Tibial artery (tissue), 4 donors: ENCODE measurements around the gene COBLL1.

ENCODE experiments used
- DNase-seq, 2 donors: peaks; one replicate each; pipeline ENCODE4 v3.0.0-alpha.2; 2019
- H3K27ac ChIP-seq, 2 donors: fragments of 200-600 bp; sonication (generic) in 1 of 2; 1 replicate in 1 of 2; 2 replicates in 1 of 2; pipeline ENCODE4 v1.5.1; 2018 to 2019; ENCODE audit warnings: mild to moderate bottlenecking in 1 of 2
- H3K27me3 ChIP-seq, 2 donors: fragments of 200-600 bp; sonication (generic) in 1 of 2; one replicate each; pipeline versions ENCODE4 v1.5.1 to v1.6.0; 2016 to 2019
- H3K36me3 ChIP-seq, 3 donors: fragments of 200-600 bp; sonication (generic) in 2 of 3; one replicate each; pipeline ENCODE4 v1.5.1; 2016 to 2019; ENCODE audit warnings: mild to moderate bottlenecking in 2 of 3
- H3K4me1 ChIP-seq, 4 donors: fragments of 200-600 bp; sonication (generic) in 2 of 4; 1 replicate in 3 of 4; 2 replicates in 1 of 4; pipeline ENCODE4 v1.5.1; 2016 to 2019
- H3K4me3 ChIP-seq, 2 donors: fragments of 200-600 bp; sonication (generic) in 1 of 2; 1 replicate in 1 of 2; 2 replicates in 1 of 2; pipeline ENCODE4 v1.5.1; 2018 to 2019; ENCODE audit warnings: mild to moderate bottlenecking in 2 of 2
- H3K9me3 ChIP-seq, 3 donors: fragments of 200-600 bp; sonication (generic) in 1 of 3; one replicate each; pipeline ENCODE4 v1.5.1; 2016 to 2019
- intact Hi-C: fragments of 100-400 bp; cut with DNase I; formaldehyde crosslinking; loops from one replicate; pipeline ENCODE4 v1.15.0; 2023; ENCODE audit warnings: low total_unique reads
- TF ChIP-seq, protein P1 (sequence below), 2 experiments: fragments of 200-600 bp in 1 of 2; fragments of 450-650 bp in 1 of 2; IDR thresholded peaks; one replicate each; pipeline ENCODE4 v1.5.1; 2017 to 2019; ENCODE audit warnings: antibody characterized with exemption in 2 of 2, mild to moderate bottlenecking in 1 of 2, moderate library complexity in 1 of 2

Gene COBLL1

DNA sequence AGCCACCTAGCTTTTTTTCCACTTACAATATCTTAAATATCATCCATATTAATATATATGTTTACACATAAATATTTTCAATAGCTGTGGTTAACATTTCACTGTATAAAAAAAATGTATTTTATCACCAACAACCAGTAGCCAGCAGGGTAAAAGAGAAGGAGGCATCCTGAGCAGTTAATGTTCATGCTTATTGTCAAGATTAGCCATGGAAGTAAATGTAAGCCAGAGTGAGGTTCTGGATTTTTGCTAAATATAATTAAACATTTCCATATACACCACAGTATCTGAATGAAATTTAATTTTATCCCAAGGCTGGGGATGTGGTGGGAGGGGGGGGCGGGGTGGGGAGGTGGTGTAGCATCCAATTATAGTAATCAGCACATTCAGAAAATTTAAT lies 140.1 kb downstream of the COBLL1 start:
- no peak for DNase-seq
- Histone ChIP-seq H3K27me3 (no peaks in the 10 kb centered on the region), H3K36me3 (peaks cover 13 to 26% (median 23%) of the 10 kb centered on the region in 3 donors), H3K9me3 (no peaks in the 10 kb centered on the region), H3K27ac (no peak overlapping the region), H3K4me3 (no peak overlapping the region), H3K4me1 (peaks cover 0 to 6% (median 1%) of the 10 kb centered on the region in 4 donors)
- intact Hi-C loops: no loop called here
- TF ChIP-seq, protein P1, sequence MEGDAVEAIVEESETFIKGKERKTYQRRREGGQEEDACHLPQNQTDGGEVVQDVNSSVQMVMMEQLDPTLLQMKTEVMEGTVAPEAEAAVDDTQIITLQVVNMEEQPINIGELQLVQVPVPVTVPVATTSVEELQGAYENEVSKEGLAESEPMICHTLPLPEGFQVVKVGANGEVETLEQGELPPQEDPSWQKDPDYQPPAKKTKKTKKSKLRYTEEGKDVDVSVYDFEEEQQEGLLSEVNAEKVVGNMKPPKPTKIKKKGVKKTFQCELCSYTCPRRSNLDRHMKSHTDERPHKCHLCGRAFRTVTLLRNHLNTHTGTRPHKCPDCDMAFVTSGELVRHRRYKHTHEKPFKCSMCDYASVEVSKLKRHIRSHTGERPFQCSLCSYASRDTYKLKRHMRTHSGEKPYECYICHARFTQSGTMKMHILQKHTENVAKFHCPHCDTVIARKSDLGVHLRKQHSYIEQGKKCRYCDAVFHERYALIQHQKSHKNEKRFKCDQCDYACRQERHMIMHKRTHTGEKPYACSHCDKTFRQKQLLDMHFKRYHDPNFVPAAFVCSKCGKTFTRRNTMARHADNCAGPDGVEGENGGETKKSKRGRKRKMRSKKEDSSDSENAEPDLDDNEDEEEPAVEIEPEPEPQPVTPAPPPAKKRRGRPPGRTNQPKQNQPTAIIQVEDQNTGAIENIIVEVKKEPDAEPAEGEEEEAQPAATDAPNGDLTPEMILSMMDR (IDR thresholded peaks at IDR 0.05): no peak

DNA sequence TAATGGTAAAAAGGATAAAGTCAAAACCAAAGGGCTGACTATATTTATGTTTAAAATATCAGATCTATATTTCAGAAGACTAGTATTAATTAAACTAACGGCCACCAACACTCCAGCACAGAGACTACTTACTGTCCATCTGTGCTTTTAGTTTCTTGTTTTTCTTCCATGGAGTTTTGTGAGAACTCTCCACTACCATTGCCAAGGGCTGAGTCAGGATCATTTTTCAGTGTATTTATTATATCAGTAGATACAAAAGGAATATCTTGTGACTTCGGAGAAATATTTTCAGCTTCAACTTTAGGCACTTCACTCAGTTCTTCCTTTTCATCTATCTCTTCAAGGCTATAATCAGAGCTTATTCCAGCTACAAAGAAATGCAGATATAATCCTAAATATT lies 141.2 kb downstream of the COBLL1 start:
- peaks cover 0 to 6% (median 1%) of the 10 kb centered on the region in 4 donors for H3K4me1 ChIP-seq
- intact Hi-C loops: no loop called here
- H3K4me3 ChIP-seq: no peak overlapping the region
- H3K9me3 ChIP-seq: no peaks in the 10 kb centered on the region
- no peak overlapping the region for H3K27ac ChIP-seq
- DNase-seq: no peak
- TF ChIP-seq, protein P1 (IDR thresholded peaks at IDR 0.05): no peak
- no peaks in the 10 kb centered on the region for H3K27me3 ChIP-seq
- peaks cover 16 to 32% (median 26%) of the 10 kb centered on the region in 3 donors for H3K36me3 ChIP-seq

DNA sequence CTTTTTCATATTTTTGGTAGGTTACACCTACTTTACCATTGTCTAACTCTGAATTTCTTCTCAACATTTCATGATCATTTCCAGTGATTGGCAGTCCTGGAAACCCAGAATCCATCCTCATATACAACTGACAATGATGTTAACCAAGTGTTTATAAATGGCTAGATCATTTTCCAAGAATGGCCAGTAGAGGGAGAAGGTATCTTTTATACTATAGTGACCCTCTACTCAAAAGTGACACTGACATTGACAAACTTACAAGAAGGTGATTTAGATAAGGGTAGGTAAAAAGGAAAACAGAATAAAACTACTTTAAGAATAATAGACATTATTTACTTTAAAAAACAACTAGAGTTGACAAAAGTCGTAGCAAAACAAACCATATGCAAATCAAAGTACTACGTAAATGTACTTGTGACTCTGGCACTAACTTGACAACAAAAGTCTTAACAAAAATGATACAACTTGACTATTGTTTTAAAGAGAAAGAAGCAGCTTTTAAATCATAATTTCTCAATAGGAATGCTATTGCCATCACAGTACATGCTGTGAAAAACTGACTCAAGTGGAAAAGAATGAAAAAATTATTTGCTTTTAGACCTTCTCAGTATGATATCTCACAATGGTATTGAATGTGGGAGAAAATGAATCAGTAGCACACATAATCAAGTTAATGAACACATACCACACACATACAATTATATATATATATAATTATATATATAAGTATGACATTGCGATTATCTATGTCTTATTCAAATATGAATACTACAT lies 143.7 kb downstream of the COBLL1 start:
- Histone ChIP-seq H3K36me3 (peaks cover 28 to 37% (median 30%) of the 10 kb centered on the region in 3 donors), H3K4me1 (peaks cover 0 to 11% (median 0%) of the 10 kb centered on the region in 4 donors), H3K27ac (no peak overlapping the region), H3K4me3 (no peak overlapping the region), H3K27me3 (no peaks in the 10 kb centered on the region), H3K9me3 (no peaks in the 10 kb centered on the region)
- intact Hi-C loops: no loop called here
- DNase-seq: no peak
- TF ChIP-seq, protein P1 (IDR thresholded peaks at IDR 0.05): peak; percentile 38 to 42

DNA sequence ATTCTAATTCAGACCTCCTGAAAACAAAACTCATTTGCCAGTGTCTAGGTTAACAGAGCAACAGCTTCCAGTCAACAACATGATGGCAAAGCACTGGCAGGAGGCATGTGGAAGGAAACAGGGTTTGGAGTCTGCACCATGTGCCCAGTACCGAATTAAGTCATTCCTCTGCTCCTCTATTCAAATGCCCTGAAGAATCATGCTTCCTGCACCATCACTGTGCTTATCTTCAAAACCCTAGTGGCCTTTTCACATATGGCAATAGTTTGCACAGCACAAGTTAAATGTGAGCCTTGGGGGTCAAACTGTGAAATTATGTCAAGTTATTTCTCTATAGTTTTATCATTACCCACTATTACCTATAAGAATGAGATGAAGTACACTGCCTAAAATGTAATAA lies 145.0 kb downstream of the COBLL1 start:
- Histone ChIP-seq H3K9me3 (no peaks in the 10 kb centered on the region), H3K27me3 (no peaks in the 10 kb centered on the region), H3K27ac (no peak overlapping the region), H3K4me3 (no peak overlapping the region), H3K36me3 (peaks cover 30 to 45% (median 38%) of the 10 kb centered on the region in 3 donors), H3K4me1 (peaks cover 0 to 19% (median 0%) of the 10 kb centered on the region in 4 donors)
- no peak for DNase-seq
- intact Hi-C loops: no loop called here
- TF ChIP-seq, protein P1 (IDR thresholded peaks at IDR 0.05): no peak

DNA sequence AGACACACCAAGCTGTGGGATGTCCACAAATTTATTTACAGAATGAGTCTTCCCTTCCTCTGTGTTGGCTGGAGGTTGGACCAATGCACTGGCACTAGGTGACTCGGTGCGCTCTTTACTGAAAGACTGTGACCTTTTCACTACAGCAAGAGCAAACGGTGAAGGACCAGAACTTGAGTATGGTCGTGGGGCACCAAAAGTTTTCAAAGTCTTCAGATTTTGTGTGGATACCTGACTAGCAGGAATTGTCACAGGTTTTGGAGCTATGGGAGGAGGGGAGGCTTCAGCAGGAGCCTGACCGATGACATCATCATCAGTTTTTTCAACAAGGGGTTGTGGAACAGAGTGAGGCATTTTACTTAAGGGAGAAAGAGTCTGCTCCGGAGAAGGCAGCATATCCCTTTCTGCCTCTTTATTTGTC lies 147.3 kb downstream of the COBLL1 start:
- no peak overlapping the region for H3K27ac ChIP-seq
- no peak overlapping the region for H3K4me3 ChIP-seq
- TF ChIP-seq, protein P1 (IDR thresholded peaks at IDR 0.05): no peak
- H3K36me3 ChIP-seq: peaks cover 43 to 65% (median 57%) of the 10 kb centered on the region in 3 donors
- intact Hi-C loops: no loop called here
- no peaks in the 10 kb centered on the region for H3K9me3 ChIP-seq
- no peaks in the 10 kb centered on the region for H3K27me3 ChIP-seq
- no peak for DNase-seq
- peaks cover 0 to 19% (median 0%) of the 10 kb centered on the region in 4 donors for H3K4me1 ChIP-seq
